ENCODE data around the gene GFRA3.

DNA sequence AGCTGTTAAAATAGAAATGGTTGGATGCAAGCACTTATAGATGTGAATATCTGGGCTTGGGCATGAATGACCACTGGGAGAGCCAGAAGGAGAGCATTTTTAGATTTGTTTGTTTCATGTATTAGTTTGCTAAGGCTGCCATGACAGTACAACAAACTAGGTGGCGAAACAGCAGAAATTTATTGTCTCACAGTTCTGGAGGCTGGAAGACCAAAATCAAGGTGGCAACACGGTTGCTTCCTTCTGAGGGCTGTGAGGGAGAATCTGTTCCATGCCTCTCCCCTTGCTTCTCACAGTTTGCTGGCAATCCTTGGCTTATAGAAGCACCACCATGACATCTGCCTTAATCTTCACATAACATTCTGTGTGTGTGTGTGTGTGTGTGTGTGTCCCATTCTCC is 41.1 kb downstream of the GFRA3 start:
- TF ChIP-seq, protein P1, sequence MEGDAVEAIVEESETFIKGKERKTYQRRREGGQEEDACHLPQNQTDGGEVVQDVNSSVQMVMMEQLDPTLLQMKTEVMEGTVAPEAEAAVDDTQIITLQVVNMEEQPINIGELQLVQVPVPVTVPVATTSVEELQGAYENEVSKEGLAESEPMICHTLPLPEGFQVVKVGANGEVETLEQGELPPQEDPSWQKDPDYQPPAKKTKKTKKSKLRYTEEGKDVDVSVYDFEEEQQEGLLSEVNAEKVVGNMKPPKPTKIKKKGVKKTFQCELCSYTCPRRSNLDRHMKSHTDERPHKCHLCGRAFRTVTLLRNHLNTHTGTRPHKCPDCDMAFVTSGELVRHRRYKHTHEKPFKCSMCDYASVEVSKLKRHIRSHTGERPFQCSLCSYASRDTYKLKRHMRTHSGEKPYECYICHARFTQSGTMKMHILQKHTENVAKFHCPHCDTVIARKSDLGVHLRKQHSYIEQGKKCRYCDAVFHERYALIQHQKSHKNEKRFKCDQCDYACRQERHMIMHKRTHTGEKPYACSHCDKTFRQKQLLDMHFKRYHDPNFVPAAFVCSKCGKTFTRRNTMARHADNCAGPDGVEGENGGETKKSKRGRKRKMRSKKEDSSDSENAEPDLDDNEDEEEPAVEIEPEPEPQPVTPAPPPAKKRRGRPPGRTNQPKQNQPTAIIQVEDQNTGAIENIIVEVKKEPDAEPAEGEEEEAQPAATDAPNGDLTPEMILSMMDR (IDR thresholded peaks at IDR 0.05; ENCODE audit: insufficient read depth, low read depth, low read length) = no peak
- no peak for TF ChIP-seq EZH2 (IDR thresholded peaks at IDR 0.05; ENCODE audit: insufficient read depth, low read length)

Data from astrocyte (in vitro differentiated cells and primary cell).